WI38 (cell line): ENCODE measurements around the gene SPAG16.

Source experiments
- H3K4me3 ChIP-seq: 2 replicates; pipeline ENCODE4 v1.5.1; 2011; ENCODE audit warnings: low read depth, mild to moderate bottlenecking, control low read depth, low read length
- TF ChIP-seq, protein P1 (sequence below): IDR thresholded peaks from 2 replicates; pipeline ENCODE4 v1.5.1; 2012; ENCODE audit warnings: low read depth, mild to moderate bottlenecking, control low read depth, low read length

SPAG16 gene

DNA sequence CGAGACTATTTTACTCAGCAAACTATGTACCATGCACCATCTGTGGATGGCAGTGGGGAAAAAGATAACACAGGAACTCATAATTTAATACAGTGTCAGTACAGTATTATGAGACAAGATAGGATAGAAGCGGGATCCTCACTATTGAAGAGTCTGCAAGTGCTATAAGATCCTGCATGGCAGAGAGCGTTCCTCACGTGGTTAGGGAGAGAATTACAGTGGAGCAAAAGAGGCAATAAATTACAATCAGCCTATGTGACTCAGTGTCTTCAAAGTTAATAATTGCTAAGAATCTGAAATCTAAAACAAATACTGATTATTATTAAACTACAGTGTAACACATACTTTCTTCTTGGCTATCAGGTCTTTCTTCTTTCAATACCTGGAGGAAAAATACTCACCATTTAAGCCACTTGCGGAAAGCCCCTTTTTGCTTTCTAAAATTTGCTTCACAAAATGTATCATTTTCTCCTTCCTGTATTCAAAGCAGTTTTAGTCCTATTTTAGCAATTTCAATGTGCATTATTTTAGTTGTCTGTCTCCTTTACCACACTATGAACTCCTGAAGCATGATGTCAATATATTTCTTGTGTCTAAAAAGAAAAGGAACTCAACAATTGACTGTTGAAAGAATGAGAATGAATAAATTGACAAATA lies 342.9 kb downstream of the SPAG16 start:
- TF ChIP-seq, protein P1, sequence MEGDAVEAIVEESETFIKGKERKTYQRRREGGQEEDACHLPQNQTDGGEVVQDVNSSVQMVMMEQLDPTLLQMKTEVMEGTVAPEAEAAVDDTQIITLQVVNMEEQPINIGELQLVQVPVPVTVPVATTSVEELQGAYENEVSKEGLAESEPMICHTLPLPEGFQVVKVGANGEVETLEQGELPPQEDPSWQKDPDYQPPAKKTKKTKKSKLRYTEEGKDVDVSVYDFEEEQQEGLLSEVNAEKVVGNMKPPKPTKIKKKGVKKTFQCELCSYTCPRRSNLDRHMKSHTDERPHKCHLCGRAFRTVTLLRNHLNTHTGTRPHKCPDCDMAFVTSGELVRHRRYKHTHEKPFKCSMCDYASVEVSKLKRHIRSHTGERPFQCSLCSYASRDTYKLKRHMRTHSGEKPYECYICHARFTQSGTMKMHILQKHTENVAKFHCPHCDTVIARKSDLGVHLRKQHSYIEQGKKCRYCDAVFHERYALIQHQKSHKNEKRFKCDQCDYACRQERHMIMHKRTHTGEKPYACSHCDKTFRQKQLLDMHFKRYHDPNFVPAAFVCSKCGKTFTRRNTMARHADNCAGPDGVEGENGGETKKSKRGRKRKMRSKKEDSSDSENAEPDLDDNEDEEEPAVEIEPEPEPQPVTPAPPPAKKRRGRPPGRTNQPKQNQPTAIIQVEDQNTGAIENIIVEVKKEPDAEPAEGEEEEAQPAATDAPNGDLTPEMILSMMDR = no peak
- no peak overlapping the region for H3K4me3 ChIP-seq

DNA sequence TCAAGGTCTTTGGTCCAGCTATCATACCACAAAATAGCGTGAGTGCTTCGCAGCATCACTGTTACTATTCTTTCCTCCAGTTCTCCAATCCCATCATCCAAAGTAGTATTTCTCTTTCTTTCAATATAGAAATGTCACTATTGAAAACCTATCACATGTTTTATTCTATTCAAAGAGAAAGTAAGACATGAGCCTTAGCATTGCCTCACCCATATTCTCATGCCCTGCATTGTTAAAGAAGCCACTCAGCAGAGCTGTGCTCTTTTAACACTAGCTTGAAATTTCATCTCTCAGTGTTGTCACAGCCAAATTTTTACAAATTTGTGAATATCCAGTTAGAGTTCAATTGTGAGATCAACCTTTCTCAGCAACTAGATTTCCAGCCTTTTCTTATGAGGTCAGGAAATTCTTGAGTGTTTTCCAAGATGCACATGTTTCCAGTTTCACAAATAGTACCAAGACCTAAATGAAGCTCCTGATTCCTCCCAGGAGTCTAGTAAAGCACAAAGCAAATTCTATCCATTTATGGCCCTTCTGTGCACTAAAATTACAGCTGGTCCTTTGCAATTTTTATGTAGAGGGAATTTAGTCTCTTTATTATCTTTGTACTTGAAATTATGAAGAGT lies 343.7 kb downstream of the SPAG16 start:
- no peak overlapping the region for H3K4me3 ChIP-seq
- TF ChIP-seq, protein P1 = no peak

DNA sequence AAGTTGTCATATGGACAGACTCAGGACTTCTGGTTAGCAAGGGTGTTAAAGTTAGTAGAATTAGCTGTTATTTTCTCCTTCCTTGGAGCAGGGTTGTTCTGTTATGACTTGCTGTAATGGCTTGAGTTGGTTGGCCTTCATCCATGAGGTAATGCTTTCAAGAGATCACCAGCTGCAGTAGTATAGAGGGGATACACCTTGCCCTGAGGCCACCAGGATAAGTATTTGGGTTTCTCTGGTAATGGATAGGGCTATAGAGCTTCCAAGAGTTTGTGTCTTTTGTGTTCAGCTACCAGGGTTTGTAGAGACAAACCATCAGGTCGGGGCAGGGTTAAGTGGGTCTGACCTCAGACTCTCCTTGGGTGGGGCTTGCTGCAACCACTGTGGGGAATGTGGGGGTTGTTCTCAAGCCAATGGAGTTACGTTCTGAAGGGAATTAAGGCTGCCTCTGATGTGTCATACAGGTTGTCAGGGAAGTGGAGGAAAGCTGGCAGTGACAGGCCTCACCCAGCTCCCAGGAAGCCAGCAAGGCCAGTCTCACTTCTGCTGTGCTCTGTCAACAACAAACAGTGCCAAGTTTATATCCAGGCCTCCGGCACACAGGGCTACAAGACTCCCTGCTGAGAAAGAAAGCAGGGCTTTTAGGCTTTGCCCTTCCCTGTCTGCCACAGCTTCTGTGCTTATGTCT lies 356.6 kb downstream of the SPAG16 start:
- TF ChIP-seq, protein P1 = no peak
- H3K4me3 ChIP-seq = no peak overlapping the region

DNA sequence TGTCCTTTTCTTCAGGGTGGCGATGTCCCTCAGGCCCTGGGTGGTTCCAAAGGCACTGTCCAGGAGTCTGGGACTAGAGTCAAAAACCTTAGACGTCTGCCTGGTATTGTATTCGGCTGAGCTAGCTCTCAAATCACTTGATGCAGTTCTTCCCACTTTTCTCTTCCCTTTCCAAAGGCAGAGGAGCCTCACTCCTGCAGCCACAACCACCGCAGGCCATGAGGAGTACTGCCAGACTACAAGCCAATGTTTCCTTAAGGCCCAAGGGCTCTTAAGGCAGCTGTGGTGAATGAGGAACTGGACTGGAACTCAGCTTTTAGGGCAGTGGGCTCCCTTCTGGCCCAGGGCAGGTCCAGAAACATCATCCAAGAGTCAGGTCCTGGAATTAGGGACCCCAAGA lies 360.7 kb downstream of the SPAG16 start:
- no peak overlapping the region for H3K4me3 ChIP-seq
- TF ChIP-seq, protein P1 = no peak

DNA sequence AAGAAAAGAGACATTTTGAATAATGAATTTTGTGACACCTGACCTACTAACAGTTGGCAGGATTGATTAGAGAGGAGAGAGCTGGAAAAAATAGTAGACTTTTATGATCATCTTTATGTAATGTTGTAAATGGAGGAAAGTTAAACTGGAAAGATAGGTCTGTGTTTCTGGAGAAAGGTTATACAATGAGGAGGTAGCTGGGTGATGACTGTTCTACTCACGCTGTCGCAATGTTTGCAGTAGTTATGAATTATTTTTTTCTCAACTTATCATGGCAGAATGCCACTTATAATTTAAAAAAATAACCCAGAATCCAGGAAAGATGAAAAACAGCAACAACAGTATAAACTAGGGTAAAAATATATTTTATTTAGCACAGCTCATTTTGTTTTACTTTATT lies 364.9 kb downstream of the SPAG16 start:
- TF ChIP-seq, protein P1 = no peak
- H3K4me3 ChIP-seq = no peak overlapping the region

DNA sequence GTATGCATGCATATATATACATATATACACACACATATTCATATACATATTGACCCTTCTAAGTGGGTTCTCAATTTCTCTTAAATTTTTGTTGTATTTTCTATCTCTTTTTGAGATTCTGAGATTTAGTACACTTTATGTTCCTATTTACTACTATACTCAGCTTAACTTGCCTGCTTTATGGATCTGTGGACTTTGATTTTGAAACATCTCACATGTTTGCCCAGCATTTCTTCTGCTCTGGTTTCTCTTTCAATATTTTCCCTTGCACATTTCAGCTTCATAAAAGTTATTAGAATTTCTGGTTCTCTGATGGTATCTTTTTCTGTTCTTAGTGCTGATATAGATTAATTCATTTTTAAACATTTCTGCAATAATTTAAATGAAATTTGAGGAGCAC lies 380.6 kb downstream of the SPAG16 start:
- H3K4me3 ChIP-seq = no peak overlapping the region
- TF ChIP-seq, protein P1 = no peak

DNA sequence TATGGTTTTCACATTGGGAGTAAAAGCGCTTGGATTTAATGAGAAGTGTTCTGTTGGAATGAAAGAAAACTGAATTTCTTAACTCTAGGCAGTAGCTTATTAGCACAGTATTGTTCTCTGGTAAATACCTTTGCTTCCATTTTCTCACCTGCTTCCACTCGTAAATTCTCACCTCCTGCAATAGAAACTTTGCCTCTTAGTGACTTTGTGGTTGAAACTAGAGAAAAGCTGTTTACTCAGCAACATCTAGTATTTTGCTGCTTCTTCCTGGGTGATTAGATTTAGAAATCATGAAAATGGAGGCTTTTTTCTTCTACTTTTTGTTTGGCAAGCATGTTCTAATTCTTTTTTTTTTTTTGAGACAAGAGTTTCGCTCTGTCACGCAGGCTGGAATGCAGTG lies 385.4 kb downstream of the SPAG16 start:
- TF ChIP-seq, protein P1 = no peak
- H3K4me3 ChIP-seq = no peak overlapping the region
